ENCODE data around the gene MDM2. TPM values are rescaled to one million over a fixed set of nuclear protein-coding genes. Genes with fewer than 3 reads are reported as not detected.
"Not testable (repeated sequence)": the region's sequence is repeated elsewhere in the genome, so short reads cannot be mapped to it uniquely, and the experiment has no call there.

The MDM2 gene
- total RNA-seq, 4 donors from 2014 or later = 64.0 to 124 (median 85.0) TPM

DNA sequence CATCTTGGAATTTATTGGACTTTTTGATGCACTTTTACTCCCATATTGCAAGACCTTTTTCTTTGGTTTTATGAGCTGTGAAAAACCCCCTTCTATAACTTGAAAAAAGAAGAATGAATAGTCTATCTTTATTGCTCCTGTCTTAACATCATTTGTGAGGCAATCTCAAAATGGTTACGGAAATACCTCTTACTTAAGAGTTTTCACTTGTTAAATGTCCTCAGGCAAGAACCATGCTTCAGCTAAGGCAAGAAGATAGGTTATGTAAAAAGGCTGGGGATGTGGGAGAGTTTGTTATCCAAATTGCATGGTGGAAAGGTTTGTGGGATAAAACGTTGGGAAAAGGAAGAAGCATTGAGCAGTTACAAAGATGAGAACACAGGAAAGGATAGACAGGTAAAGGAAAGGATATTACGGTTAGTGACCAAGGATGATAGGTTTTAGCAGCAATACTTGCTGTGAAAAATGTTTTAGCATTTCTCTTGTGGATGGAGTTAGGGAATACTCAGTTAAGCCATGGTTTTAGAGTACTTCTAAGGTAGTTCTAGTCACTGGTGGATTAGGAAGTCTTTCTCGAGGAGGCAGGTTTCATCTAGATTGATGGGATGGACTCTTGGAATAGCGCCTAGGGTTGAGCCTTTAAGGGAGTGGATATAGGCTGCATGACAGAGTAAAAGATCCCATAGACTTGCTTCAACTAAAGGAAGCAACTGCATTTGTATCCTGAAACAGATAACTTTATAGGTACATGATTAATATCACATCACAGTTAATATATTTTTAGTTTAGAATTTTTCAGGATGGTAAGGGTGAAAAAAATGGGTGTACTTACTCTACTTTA lies 30.3 kb downstream of the MDM2 start:
- TF ChIP-seq, protein P1, sequence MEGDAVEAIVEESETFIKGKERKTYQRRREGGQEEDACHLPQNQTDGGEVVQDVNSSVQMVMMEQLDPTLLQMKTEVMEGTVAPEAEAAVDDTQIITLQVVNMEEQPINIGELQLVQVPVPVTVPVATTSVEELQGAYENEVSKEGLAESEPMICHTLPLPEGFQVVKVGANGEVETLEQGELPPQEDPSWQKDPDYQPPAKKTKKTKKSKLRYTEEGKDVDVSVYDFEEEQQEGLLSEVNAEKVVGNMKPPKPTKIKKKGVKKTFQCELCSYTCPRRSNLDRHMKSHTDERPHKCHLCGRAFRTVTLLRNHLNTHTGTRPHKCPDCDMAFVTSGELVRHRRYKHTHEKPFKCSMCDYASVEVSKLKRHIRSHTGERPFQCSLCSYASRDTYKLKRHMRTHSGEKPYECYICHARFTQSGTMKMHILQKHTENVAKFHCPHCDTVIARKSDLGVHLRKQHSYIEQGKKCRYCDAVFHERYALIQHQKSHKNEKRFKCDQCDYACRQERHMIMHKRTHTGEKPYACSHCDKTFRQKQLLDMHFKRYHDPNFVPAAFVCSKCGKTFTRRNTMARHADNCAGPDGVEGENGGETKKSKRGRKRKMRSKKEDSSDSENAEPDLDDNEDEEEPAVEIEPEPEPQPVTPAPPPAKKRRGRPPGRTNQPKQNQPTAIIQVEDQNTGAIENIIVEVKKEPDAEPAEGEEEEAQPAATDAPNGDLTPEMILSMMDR (IDR thresholded peaks at IDR 0.05) = no peak
- no peak for TF ChIP-seq POLR2A (IDR thresholded peaks at IDR 0.05)
- Histone ChIP-seq H3K4me1 (no peaks in the 10 kb centered on the region), H3K36me3 (peaks cover 0 to 4% of the 10 kb centered on the region in 2 donors), H3K27ac (no peak overlapping the region), H3K4me3 (no peak overlapping the region), H3K9me3 (no peaks in the 10 kb centered on the region), H3K27me3 (no peaks in the 10 kb centered on the region)
- DNase-seq = no peak
- intact Hi-C loops (cut with DNase I; ENCODE audit: low total_unique reads) = no loop called here

GRCh38 chr12:68839183-68840147 lies 31.5 kb downstream of the MDM2 start:
- no peak for DNase-seq
- Histone ChIP-seq H3K4me3 (no peak overlapping the region), H3K36me3 (peaks cover 0 to 4% of the 10 kb centered on the region in 2 donors), H3K9me3 (no peaks in the 10 kb centered on the region), H3K27ac (no peak overlapping the region), H3K4me1 (no peaks in the 10 kb centered on the region), H3K27me3 (no peaks in the 10 kb centered on the region)
- TF ChIP-seq, protein P1 (IDR thresholded peaks at IDR 0.05) = no peak
- intact Hi-C loops (cut with DNase I; ENCODE audit: low total_unique reads) = no loop called here

- intact Hi-C loops (cut with DNase I; ENCODE audit: low total_unique reads); H3K27ac ChIP-seq; H3K9me3 ChIP-seq; H3K4me3 ChIP-seq; DNase-seq; H3K4me1 ChIP-seq; H3K27me3 ChIP-seq; H3K36me3 ChIP-seq: not testable (repeated sequence)
These were observed 33.2 kb downstream of the MDM2 start for GRCh38 chr12:68841175-68841574.

- no peaks in the 10 kb centered on the region for H3K9me3 ChIP-seq
- H3K4me3 ChIP-seq = no peak overlapping the region
- peaks cover 0 to 4% of the 10 kb centered on the region in 2 donors for H3K36me3 ChIP-seq
- intact Hi-C loops (cut with DNase I; ENCODE audit: low total_unique reads) = no loop called here
- DNase-seq = no peak
- no peak for TF ChIP-seq POLR2A (IDR thresholded peaks at IDR 0.05)
- TF ChIP-seq, protein P1 (IDR thresholded peaks at IDR 0.05) = no peak
- no peak overlapping the region for H3K27ac ChIP-seq
- no peaks in the 10 kb centered on the region for H3K27me3 ChIP-seq
- no peaks in the 10 kb centered on the region for H3K4me1 ChIP-seq
These were observed 33.7 kb downstream of the MDM2 start for GRCh38 chr12:68841717-68842116.

DNA sequence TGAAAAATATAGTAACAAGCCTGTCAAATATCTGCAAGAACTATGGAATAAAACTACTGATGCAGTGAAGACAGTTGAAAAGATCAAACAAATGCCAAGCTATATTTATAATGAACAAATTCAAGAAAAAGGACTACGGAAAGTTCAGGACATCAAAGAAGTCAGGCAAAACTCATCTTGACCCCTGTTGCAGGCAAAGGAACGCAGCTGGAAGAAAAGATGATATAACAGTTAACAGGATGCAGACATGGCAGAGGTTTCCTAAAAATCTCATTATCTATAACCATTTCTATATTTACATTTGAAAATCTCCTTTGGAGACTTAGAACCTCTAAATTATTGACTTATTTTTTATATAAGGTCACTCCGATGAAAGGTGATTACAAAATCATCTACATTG lies 34.1 kb downstream of the MDM2 start:
- intact Hi-C loops (cut with DNase I; ENCODE audit: low total_unique reads) = no loop called here
- Histone ChIP-seq H3K36me3 (peaks cover 0 to 4% of the 10 kb centered on the region in 2 donors), H3K27ac (no peak overlapping the region), H3K27me3 (no peaks in the 10 kb centered on the region), H3K4me1 (no peaks in the 10 kb centered on the region), H3K9me3 (no peaks in the 10 kb centered on the region), H3K4me3 (no peak overlapping the region)
- TF ChIP-seq, protein P1 (IDR thresholded peaks at IDR 0.05) = no peak
- no peak for TF ChIP-seq POLR2A (IDR thresholded peaks at IDR 0.05)
- DNase-seq = no peak

Measured in uterus (tissue), 4 donors.